ENCODE data around the gene HIKESHI.

The HIKESHI gene

GRCh38 chr11:86313793-86314192, 11.8 kb downstream of the HIKESHI start:
- TF ChIP-seq MAX (IDR thresholded peaks at IDR 0.05; ENCODE audit: low read depth, low read length) (no peak), CTCF (IDR thresholded peaks at IDR 0.05; ENCODE audit: low read depth, low read length) (no peak), MYC (IDR thresholded peaks at IDR 0.05; ENCODE audit: low read depth, low read length) (no peak), POLR2A (IDR thresholded peaks at IDR 0.05; ENCODE audit: extremely low read depth, insufficient read length) (no peak)
- DNase-seq (ENCODE audit: low read depth): no peak
- H3K4me3 ChIP-seq (ENCODE audit: low read depth, low read length): no peak overlapping the region

- no peak overlapping the region for H3K4me3 ChIP-seq (ENCODE audit: low read depth, low read length)
- no peak for TF ChIP-seq CTCF (IDR thresholded peaks at IDR 0.05; ENCODE audit: low read depth, low read length)
- no peak for TF ChIP-seq POLR2A (IDR thresholded peaks at IDR 0.05; ENCODE audit: extremely low read depth, insufficient read length)
- no peak for TF ChIP-seq MAX (IDR thresholded peaks at IDR 0.05; ENCODE audit: low read depth, low read length)
- TF ChIP-seq MYC (IDR thresholded peaks at IDR 0.05; ENCODE audit: low read depth, low read length): no peak
- DNase-seq (ENCODE audit: low read depth): no peak
Measured at GRCh38 chr11:86314636-86315035, 12.6 kb downstream of the HIKESHI start.

- no peak for TF ChIP-seq MYC (IDR thresholded peaks at IDR 0.05; ENCODE audit: low read depth, low read length)
- TF ChIP-seq CTCF (IDR thresholded peaks at IDR 0.05; ENCODE audit: low read depth, low read length): no peak
- no peak for TF ChIP-seq POLR2A (IDR thresholded peaks at IDR 0.05; ENCODE audit: extremely low read depth, insufficient read length)
- TF ChIP-seq MAX (IDR thresholded peaks at IDR 0.05; ENCODE audit: low read depth, low read length): no peak
- no peak for DNase-seq (ENCODE audit: low read depth)
- H3K4me3 ChIP-seq (ENCODE audit: low read depth, low read length): no peak overlapping the region
Measured at GRCh38 chr11:86335131-86335767, 33.2 kb downstream of the HIKESHI start.

GRCh38 chr11:86337227-86337626, 35.2 kb downstream of the HIKESHI start:
- TF ChIP-seq MYC (IDR thresholded peaks at IDR 0.05; ENCODE audit: low read depth, low read length) (no peak), CTCF (IDR thresholded peaks at IDR 0.05; ENCODE audit: low read depth, low read length) (no peak), POLR2A (IDR thresholded peaks at IDR 0.05; ENCODE audit: extremely low read depth, insufficient read length) (no peak), MAX (IDR thresholded peaks at IDR 0.05; ENCODE audit: low read depth, low read length) (no peak)
- no peak overlapping the region for H3K4me3 ChIP-seq (ENCODE audit: low read depth, low read length)
- DNase-seq (ENCODE audit: low read depth): no peak

GRCh38 chr11:86341382-86341781, 39.3 kb downstream of the HIKESHI start:
- DNase-seq (ENCODE audit: low read depth): no peak
- no peak overlapping the region for H3K4me3 ChIP-seq (ENCODE audit: low read depth, low read length)
- TF ChIP-seq MYC (IDR thresholded peaks at IDR 0.05; ENCODE audit: low read depth, low read length) (no peak), POLR2A (IDR thresholded peaks at IDR 0.05; ENCODE audit: extremely low read depth, insufficient read length) (no peak), CTCF (IDR thresholded peaks at IDR 0.05; ENCODE audit: low read depth, low read length) (no peak), MAX (IDR thresholded peaks at IDR 0.05; ENCODE audit: low read depth, low read length) (no peak)

Measured in NB4 (cell line).